T-helper 9 cell (primary cell): Measurements from ENCODE around the gene MYRF.

Source experiments
- DNase-seq: peaks from one replicate; pipeline ENCODE4 v3.0.0-alpha.2; 2020

Gene MYRF

DNA sequence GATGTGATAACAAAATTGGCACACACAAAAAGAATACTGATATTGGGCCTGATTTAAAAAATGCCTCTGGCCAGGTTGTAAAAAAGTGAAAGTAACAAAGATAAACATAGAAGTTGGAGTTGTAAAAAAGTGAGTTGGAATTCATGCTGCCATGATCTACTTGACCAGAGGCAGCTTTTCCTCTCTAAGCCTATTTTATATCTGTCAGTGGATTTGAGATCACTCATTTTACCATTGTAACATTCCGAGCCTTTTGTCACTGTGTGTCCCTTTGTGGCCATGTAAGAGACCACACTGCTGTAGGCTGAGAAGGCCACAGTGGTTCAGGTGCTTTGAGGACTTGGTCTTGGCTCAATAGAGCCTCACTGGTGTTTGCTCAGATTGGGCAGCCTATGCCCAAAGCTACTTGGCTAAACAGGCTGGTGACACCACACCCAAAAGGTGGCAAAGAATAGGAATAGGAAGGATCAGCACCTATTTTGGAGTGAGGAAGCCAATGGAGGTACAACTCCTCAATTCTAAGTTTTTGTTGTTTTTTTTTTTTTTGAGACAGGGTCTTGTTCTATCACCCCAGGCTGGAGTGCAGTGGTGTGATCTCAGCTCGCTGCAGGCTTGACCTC, 47.3 kb downstream of the MYRF start:
- no peak for DNase-seq

DNA sequence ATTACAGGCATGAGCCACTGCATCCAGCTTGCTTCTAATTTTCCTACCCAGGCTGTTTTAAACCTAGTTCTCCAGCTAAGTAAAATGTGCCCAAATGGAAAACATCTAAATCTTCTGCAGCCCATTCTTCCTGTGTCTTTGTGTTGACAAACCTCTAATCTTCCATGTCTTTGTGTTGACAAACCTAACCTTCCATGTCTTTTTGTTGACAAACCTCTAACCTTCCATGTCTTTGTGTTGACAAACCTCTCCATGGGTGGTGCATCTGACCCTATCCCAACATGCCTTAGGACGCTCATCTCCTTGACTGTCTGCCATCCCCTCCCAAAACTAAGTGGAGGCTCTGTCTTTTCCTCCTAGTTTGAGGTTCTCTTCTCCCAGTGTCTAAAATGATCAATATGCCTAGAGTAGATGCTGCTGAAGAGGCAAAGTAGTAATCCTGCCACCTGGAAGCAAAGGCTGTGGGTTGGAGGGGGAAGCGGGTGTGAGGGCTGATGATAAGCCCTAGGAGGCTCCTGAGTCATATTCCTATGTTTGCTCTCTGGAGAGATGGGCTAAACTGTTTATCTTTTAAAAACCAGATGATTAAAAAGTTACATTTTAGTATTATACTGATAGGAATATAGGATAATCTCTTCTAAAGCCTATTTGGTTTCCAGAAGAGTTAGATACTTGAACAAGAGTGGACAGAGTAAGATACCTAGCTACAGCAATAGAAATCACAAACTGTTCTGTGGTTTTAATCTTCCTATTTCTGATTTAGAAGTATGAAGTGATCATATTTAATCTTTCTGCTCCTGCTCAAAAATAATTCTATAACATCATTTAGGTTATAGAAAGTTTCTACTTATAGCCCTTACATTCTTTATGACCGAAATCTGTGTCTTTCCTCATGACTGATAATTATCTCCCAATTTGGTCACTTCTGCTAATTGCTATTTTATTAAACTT, 48.2 kb downstream of the MYRF start:
- no peak for DNase-seq

DNA sequence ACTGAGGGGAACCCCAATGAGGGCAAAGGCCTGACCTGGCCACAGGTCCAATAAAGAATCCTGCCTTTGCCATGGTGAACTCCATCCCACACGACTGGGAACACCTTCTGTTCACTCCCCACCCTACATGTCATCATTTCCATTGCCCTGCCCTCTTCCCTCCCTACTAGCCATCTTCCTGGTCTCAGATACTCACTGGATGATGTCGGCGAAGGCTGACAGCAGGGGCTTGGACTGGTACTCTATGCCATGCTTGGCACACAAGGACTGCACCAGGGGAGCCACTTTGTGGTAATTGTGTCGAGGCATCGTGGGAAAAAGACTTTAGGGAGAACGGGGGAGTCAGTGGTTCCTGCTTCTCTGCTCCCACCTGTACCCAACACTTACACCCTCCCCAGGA, 50.2 kb downstream of the MYRF start:
- no peak for DNase-seq

DNA sequence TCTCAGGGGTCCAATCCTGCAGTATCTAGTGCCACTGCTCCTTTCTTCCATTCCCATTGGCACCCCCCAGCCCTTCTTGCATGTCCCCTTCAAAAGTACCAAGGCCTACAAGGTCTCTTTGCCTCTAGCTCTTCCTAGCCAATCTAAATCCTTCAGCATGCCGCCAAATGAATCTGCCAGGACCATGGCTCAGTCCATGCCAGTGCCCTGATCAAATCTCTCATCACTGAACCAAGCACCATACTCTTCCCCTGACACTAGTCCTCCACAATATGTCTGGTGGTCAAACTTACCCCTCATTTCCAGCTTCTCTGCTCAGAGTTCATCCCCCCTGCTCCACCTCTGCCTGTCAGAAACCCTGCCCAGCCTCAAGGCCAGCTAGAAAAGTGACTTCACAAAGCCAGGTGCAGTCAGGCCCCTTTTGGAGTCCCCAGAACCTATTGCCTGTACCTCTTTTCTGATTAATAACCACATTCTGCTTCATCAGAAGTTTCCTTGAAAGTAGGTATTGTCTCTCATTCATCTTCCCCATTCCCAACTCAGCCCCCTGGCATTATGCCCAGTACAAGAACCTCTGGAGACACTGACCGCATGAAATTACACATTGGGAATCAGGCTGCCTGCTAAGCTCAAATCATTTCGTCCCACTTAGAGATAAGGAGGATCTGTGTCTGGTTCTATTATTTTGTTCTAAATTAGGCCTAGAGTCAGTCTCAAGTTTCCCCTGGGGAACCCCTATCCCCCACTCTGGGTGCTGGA, 51.6 kb downstream of the MYRF start:
- no peak for DNase-seq

DNA sequence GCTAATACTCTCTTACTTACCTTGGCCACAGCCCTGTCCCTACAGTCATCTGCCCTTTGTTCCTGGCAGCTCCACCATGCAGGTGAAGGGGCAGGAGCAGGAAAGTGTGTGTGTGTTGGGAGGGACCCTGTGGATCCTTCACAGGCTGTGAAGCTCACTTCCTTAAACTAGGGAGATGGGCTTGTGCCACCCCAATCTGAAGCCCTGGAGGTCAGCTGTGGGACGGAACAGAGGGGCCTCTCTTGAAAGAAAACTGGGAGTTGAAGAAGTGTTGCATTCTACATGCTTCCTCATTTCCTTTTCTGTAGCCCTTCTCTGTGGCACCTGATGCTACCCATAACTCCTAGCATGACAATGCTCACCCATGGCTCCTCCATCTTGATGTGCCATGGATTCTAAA, 52.7 kb downstream of the MYRF start:
- no peak for DNase-seq

DNA sequence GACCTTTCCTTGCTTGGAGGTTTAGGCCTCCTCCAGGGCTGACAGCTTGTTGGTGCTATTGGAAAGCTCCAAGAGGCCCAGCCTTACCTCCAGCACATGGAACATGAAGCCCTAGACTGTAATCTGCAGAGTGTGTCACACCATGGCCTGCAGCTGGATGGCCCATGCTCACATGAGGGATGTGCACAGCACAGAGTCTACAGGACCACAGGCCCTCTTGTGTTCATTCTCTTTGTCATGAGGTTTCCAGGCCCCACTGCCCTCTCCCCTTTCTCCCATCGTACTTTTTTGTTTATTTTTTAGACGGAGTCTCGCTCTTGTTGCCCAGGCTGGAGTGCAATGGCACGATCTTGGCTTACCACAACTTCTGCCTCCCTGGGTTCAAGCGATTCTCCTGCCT, 54.3 kb downstream of the MYRF start:
- no peak for DNase-seq

DNA sequence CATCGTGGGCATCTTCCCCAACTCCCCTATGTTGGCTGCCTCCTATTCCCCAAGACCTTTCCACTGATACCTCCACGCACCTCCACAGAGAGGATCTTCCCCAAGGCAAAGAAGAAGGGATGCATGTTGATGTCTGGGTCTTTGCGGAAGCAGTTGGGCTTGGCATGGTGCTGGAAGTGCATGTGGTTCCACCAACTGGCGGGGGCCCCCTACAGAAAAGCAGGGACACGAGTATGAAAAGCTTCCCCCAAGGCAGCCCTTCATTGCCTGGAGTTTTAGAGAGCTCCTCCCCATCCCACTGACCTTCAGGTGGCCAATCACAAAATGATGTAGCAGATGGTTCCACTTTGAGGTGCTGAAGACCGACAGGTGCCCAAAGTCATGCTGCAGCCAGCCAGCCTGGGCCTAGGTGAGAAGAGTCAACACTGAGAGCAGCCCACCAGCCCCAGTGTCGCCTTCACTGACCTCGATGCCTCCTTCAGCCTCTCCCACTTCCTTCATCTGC, 58.3 kb downstream of the MYRF start:
- no peak for DNase-seq

DNA sequence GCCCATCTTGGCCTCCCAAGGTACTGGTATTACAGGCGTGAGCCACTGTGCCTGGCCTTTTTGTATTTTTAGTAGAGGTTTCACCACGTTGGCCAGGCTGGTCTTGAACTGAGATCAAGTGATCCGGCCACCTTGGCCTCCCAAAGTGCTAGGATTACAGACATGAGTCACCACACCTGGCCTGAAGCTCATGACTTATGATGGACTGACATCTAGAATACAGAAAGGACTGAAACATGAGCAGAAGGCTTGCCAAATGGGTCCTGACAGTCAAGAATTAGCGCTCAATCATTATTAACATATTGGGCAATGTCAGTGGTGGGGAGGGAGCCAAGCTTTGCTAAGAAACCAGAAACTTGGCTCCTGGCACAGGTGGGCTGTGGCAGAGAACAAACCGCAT, 59.4 kb downstream of the MYRF start:
- no peak for DNase-seq

DNA sequence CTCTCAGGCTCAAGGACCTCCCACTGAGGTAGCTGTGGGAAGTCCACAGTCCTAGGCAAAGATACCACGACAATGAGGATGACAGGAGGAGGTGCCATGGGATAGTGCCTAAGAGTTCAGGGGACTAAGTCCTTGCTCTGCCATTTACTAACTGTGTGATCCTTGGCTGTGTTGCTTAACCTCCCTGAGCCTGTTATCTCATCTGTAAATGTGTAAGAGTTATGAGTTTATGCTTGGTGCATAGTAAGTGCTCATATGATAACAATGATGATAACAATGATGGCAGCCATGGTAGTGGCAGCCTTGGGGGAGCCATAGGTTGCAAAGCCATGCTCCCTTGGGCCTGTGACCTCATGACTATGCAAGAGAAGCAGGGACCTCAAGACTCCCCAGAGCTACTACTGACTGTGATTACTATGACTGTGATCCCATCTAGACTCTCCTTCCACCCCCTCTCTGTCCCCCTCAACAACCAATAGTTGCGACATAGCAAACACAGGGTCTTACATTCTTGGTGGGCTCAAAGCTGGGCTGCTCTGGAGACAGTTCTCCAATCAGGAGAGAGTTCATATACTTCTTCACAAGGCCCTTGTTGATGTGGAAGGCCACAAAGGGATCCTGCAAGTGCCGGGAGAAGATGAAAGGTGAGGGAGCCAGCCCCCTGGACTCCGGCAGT, 60.4 kb downstream of the MYRF start:
- no peak for DNase-seq

DNA sequence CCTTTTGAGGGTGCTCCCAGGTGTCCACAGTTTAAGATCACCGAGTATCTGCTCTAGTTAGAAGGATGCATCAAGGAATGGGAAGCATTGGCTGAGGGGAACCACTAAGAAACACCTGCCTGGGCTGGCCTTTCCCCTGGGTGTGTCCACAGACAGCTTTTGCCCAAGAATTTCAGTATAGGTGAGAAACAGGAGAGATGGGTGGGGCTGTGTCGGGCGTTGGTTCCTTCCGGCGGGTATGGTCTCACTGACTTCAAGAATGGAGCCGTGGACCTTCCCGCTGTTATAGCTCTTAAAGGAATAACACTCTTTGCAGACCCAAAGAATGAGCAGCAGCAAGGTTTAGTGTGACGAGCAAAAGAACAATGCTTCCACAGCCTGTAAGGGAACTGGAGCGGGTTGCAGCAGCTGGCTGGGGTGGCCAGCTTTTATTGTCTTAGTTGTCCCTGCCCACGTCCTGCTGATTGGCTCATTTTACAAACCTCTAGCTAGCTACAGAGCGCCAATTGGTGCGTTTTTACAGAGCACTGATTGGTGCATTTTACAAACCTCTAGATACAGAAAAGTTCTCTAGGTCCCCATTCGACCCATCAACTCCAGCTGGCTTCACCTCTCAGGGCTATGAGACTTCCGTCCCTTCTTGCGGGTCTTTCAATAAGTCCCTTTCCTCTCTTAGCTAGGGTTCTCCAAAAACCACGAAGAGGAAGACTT, 62.0 kb downstream of the MYRF start:
- DNase-seq, result no peak

DNA sequence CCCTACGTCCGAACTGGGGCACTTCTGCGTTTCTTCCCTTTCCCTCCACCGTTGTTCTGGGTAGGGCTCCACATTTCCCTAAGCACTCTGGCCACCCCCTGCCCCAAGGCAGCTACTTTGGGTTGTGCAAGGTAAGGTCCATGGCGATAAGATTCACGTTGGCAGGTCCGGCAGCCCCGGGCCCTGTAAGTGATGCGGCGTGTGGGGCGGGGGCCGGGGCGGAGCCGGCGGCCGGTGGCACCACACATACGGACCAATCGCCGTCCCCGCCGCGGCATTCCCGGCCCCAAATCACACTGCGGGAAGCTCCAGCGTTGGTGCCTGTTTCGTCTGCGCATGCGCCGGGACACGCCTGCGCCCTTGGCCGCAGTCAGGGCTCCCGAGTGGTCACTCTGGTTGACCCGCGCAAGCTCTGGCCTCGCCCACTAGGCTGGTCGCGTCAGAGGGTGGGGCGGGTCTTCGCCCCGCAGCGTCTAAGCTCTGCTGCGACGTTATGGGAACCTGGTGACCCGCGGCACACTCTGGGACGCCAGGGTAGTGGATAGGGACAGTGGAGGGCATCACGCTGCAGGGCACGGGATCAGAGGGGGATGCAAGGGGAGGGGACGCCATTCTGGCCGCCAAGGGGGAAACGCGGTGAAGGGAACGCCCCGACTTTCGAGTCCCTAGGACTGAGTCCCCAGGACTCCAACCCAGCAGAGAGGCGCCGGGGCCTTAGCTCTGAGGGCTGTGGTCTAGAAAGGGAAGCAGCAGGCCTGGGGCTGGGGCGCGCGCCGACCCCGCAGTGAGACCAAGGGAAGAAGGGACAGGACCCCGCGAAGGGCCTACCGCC, 62.7 kb downstream of the MYRF start:
- peak; percentile 56 for DNase-seq

DNA sequence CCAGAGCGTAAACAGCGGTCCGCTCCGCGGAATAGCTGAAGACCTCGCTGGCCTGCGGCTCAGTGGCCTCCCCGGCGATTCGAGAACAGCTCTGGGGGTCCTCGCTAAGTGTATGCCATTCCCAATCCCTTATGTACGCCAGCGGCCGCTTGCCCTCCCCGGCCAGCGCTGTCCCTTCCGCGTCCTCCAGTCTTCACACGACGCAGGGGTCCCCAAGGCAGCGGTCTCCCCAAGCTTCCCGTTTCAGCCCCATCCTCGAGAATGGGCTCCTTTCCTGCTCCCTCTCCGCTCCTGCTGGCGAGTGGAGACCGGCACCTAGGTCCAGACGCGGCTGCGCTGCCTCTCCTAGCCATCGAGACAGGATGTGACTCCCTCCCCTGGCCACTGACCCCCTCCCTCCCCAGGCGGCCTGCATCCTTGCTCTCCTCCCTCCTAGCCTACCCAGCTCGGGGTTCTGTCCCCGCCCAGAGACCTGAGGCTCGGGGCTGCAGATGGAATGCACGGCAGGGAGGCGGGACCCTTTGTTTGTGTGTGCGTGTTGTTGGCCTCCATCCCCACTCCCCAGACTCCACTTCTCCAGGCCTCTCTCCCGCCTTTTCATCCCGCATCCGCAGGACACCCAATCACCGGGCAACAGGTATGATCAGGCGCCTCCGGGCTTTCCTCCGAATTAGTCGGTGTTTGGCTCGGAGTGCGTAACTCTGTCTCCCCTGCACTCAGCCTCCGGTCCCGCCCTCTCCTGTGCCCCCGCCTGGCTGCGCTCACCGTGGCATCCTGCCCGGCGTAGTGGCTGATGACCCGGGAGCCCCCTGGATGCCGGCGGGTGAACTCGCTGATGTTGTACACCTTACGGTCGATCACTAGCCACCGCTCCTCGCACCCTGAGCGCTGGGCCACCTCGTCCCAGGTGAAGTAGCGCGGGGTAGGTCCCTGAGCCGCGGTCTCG, 63.6 kb downstream of the MYRF start:
- peak; percentile 59 for DNase-seq

DNA sequence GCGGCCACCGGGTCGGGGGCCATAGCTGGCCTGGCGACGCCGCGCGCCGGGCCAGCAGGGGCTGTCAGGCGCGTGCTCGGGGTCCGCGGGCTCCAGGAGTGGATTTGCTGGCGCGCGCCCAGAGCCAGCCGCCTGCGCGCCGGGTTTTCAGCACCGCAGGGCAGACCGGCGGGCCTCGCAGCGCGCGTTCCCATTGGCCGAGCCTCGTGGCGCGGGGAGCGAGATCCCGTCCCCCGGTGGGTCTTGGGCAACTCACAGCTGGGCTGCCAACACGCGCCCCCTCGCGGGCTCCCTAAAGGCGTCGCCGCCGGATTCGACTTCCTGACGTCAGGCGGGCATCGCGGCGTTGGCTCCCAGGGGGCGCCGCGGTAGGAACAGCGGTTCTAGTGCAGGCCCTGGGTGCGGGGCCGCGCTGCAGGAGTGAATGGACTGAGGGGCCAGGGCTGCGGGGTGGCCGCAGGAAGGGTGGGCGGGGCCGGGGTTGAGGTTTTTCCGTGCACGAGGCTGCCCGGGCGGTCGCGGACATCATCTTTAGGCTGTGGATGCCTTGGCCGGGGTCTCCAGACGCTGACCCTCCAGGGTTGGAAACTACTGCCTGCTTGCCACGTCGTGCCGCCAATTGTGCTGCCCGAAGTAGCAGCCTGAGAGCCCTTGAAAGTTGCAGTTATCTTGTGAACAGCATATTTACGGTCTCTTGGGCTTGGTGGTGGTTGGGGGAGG, 64.5 kb downstream of the MYRF start, which contains the start of gene FADS1:
TSS of gene FADS1 (minus strand) at position 268 of the 720 bp plus-strand sequence. CDS start at position 194, 74 bp downstream.
- DNase-seq, result peak; percentile 75

DNA sequence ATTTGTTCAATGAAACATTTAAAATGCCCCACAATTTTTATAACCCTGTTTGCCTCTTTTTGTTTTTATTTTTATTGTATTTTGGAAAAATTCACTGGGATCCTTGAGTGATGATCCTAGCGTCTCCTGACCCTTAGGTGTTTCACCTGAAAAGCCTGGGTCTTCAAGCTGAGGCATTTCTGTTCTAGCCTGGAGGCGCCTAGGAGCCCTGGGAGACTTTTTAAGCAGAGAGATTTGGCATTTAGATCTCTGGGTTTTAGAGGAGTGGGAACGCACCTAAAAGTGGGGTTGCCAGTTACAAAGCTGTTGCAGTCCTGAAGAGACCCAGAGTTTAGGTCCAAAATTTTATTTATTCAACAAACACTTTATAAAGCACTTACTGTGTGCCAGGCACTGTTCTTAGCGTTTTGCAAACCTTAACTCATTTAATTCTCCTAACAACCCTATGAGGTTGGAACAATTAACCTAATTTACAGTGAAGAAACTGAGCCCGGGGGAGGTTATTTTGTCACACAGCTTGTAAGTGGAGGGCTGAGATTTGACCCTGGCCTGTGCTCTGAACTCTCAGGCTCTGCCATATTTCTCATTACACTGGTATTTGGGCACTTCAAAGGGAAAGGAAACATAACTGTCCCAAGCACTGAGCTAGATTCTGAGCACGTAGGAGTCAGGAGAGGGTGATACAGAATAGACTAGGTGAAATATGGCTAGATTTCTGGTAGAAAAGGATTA, 65.2 kb downstream of the MYRF start:
- DNase-seq, result no peak

DNA sequence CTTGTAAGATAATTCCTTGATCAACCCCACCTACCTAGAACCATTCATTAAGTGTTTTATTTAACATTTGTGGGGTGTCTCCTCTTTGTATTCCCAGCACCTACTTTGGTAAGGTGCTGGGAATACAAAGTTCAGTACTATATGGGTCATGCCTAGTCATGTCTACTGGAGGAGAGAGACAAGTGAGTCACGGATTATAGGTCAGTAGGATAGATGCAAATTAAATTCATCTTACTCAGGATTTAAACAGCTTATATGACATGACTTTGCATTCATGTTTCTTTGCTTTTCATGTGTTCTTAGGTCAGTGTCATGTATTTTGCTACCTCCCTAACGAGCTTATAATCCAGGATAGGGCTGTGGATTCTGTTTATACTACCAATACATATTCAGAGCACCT, 67.7 kb downstream of the MYRF start:
- no peak for DNase-seq

DNA sequence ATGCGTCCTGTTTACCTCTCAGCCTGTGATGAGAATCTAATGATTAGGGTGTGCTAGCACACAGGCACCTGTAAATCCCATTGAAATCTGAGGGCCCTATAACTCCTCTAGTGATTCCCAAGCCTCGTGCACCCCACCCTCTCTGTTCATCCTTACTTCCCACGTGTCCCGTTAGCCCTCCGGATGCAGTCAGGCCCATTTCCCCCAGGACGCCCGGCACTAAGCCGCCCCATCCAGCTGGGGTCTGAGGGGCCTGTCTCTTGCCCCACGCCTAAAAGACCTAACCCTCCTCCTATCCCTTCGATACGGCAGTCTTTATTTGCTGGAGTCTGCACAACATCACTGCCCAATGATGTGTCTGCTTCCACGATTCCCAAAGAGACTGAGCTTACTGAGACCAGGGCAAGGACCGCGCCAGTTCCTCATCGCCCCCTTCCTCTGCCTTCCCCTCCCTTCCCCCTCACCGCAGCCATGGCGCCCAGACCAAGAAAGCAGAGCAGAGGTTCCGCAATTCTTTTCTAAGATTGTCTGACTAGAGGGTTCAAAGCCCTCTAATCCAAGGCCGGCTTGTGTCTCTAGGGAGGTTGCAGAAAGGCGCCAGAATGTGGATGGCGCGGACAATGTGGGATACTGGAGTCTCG, 74.6 kb downstream of the MYRF start:
- no peak for DNase-seq

DNA sequence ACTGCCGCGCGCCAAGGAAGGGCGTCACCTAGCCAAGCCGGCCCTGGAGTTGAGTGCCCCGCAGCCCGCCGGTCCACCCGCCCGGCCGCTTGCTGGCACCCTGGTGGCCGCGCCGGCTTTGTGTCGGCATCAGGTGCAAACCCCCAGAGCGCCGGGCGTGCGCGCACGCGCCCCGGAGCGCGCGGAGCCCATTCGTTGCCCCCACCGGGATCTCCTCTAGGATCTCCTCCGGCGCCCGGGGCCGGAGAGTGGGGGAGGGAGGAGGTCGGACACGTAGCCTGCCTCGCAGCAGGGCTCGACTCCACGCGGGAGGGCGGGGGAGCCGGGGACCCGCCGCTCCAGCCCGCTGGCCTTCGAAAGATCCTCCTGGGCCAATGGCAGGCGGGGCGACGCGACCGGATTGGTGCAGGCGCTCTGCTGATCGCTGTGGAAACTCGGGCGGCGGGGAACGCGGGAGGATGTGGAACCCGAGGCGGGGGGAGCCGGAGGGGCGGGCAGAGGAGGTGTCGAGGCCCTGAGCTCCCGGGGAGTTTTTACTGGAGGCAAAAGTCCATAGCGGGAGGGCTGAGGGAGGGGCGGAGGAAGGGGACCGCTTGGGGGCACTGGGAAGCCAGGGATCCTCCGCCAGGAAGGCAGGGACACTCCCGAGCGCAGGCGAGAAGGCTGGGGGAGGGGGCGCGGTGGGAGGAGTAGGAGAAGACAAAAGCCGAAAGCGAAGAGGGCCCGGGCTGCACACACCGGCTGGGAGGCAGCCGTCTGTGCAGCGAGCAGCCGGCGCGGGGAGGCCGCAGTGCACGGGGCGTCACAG, 75.3 kb downstream of the MYRF start, which contains the start of gene FADS2:
TSS of gene FADS2 (plus strand) at position 730 of the 808 bp plus-strand sequence. CDS start 91 bp downstream, outside the sequence.
- DNase-seq, result peak; percentile 81
